Thyroid gland (tissue), 4 donors: ENCODE results near the gene ALPK1. TPM values are rescaled to one million over a fixed set of nuclear protein-coding genes. Genes with fewer than 3 reads are reported as not detected.
"Not testable (repeated sequence)": the region's sequence is repeated elsewhere in the genome, so short reads cannot be mapped to it uniquely, and the experiment has no call there.

Experiments used
- DNase-seq, 2 donors: peaks; one replicate each; pipeline ENCODE4 v3.0.0-alpha.2; 2019
- H3K27ac ChIP-seq, 3 donors: fragments of 200-600 bp; sonication (generic); 1 replicate in 2 of 3; 2 replicates in 1 of 3; pipeline ENCODE4 v1.5.1; 2016 to 2019; ENCODE audit warnings: mild to moderate bottlenecking in 1 of 3, moderate library complexity in 1 of 3
- H3K27me3 ChIP-seq: fragments of 200-600 bp; sonication (generic); one replicate; pipeline ENCODE4 v1.5.1; 2019
- H3K36me3 ChIP-seq, 2 donors: fragments of 200-600 bp; sonication (generic); one replicate each; pipeline ENCODE4 v1.5.1; 2016 to 2019
- H3K4me1 ChIP-seq, 2 donors: fragments of 200-600 bp; sonication (generic); one replicate each; pipeline ENCODE4 v1.5.1; 2017 to 2019
- H3K4me3 ChIP-seq, 3 donors: fragments of 200-600 bp; sonication (generic); replicated peaks in 1 of 3; 1 replicate in 2 of 3; 2 replicates in 1 of 3; pipeline ENCODE4 v1.5.1; 2016; ENCODE audit warnings: mild to moderate bottlenecking in 1 of 3
- H3K9me3 ChIP-seq: fragments of 200-600 bp; sonication (generic); one replicate; pipeline ENCODE4 v1.5.1; 2017
- POLR2A ChIP-seq, 2 donors: fragments of 450-650 bp; IDR thresholded peaks; one replicate each; pipeline ENCODE4 v1.6.1; 2017; ENCODE audit warnings: antibody characterized with exemption in 2 of 2, mild to moderate bottlenecking in 2 of 2, moderate library complexity in 1 of 2
- WGBS, 2 donors: methylation state at CpG; one replicate each; pipeline ENCODE4 v1.1.5; 2017; 5-methylcytosine and 5-hydroxymethylcytosine counted together
- intact Hi-C: fragments of 100-400 bp; cut with DNase I; formaldehyde crosslinking; loops from one replicate; pipeline ENCODE4 v1.15.1; 2023
- total RNA-seq, 4 donors: library from RNA; depleted of rRNA; stranded (reverse); fragments of >200 nt; gene quantifications; one replicate each; pipeline ENCODE4 v1.2.3, GENCODE V29; 2016
- TF ChIP-seq, protein P1 (sequence below), 6 experiments: fragments of 200-600 bp in 3 of 6; fragments of 450-650 bp in 3 of 6; sonication (generic) in 3 of 6; IDR thresholded peaks; one replicate each; pipeline ENCODE4 v1.5.1; 2016 to 2019; ENCODE audit warnings: antibody characterized with exemption in 6 of 6, mild to moderate bottlenecking in 2 of 6, inconsistent platforms in 1 of 6, moderate library complexity in 1 of 6

ALPK1 gene
- total RNA-seq, 4 donors from 2014 or later = 27.9 to 46.2 (median 32.7) TPM

DNA sequence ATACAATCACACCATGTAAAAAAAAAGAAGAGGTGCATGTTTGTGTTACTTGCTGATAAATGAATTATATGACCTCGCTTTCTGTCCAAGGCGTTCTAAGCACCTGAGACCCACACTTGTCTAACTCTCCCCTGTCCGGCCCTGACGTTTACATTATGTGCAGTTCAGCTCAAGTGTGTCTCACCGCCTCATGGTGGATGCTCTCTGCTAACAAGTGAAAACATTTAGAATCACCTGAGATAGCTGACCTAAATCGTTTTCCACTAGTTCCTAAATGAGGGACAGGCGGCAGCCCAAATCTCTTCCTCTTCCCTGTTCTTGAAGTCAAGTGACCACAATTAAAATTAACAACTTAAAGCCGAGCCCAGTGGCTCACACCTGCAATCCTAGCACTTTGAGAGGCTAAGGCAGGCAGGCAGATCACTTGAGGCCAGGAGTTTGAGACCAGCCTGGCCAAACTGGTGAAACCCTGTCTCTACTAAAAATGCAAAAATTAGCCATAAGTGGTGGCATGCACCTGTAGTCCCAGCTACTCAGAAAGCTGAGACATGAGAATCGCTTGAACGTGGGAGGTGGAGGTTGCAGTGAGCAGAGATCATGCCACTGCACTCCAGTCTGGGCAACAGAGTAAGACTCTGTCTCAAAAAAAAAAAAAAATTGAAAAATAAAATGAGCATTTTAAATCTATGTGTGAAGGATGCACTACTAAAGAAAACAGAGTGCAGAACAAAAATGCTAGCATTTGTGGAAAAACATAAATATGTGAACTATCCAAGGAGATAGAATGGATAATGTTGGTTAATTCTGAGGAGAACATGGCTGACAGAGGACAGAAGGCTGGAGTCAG, 7.5 kb upstream of the ALPK1 start:
- intact Hi-C loops = no loop called here
- WGBS, 2 donors = 78 to 82% methylated on average over 10 of the region's 10 CpGs
- Histone ChIP-seq H3K9me3 (no peaks in the 10 kb centered on the region), H3K4me3 (no peak overlapping the region), H3K4me1 (peaks cover 0 to 5% of the 10 kb centered on the region in 2 donors), H3K36me3 (no peaks in the 10 kb centered on the region), H3K27me3 (no peaks in the 10 kb centered on the region), H3K27ac (no peak overlapping the region)
- TF ChIP-seq, protein P1, sequence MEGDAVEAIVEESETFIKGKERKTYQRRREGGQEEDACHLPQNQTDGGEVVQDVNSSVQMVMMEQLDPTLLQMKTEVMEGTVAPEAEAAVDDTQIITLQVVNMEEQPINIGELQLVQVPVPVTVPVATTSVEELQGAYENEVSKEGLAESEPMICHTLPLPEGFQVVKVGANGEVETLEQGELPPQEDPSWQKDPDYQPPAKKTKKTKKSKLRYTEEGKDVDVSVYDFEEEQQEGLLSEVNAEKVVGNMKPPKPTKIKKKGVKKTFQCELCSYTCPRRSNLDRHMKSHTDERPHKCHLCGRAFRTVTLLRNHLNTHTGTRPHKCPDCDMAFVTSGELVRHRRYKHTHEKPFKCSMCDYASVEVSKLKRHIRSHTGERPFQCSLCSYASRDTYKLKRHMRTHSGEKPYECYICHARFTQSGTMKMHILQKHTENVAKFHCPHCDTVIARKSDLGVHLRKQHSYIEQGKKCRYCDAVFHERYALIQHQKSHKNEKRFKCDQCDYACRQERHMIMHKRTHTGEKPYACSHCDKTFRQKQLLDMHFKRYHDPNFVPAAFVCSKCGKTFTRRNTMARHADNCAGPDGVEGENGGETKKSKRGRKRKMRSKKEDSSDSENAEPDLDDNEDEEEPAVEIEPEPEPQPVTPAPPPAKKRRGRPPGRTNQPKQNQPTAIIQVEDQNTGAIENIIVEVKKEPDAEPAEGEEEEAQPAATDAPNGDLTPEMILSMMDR (IDR thresholded peaks at IDR 0.05) = no peak
- no peak for TF ChIP-seq POLR2A (IDR thresholded peaks at IDR 0.05)
- no peak for DNase-seq

DNA sequence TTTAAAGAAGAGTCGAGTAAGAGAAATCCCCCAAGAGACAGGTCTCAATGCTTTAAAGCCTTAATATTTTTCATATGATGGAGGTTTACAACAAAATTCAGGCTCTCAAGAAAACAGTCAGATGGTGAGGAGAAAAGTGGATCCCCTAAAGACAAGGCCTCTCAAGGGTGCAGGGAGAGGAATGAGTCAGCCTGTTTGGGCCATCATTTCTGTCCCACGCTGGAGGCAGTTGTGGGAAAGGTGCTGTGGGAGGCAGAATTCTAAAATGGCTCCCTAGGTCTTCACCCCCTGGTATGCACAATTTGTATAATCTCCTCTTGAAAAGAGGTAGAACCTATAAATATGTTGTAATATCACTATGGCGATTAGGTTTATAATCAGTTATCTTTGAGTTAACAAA, 6.8 kb upstream of the ALPK1 start:
- no peaks in the 10 kb centered on the region for H3K27me3 ChIP-seq
- TF ChIP-seq, protein P1 (IDR thresholded peaks at IDR 0.05) = no peak
- no peak for TF ChIP-seq POLR2A (IDR thresholded peaks at IDR 0.05)
- DNase-seq = no peak
- WGBS, 2 donors = 89% methylated on average over 3 of the region's 3 CpGs
- no peaks in the 10 kb centered on the region for H3K9me3 ChIP-seq
- H3K27ac ChIP-seq = no peak overlapping the region
- peaks cover 0 to 5% of the 10 kb centered on the region in 2 donors for H3K4me1 ChIP-seq
- H3K36me3 ChIP-seq = no peaks in the 10 kb centered on the region
- intact Hi-C loops = no loop called here
- no peak overlapping the region for H3K4me3 ChIP-seq

GRCh38 chr4:112299721-112300120, 2.6 kb downstream of the ALPK1 start:
- H3K27me3 ChIP-seq = no peaks in the 10 kb centered on the region
- DNase-seq = no peak
- no peak overlapping the region for H3K4me3 ChIP-seq
- 86 to 91% methylated on average over 4 of the region's 4 CpGs for WGBS, 2 donors
- peaks cover 0 to 26% of the 10 kb centered on the region in 2 donors for H3K4me1 ChIP-seq
- H3K27ac ChIP-seq = no peak overlapping the region
- H3K9me3 ChIP-seq = no peaks in the 10 kb centered on the region
- intact Hi-C loops = no loop called here
- no peak for TF ChIP-seq POLR2A (IDR thresholded peaks at IDR 0.05)
- TF ChIP-seq, protein P1 (IDR thresholded peaks at IDR 0.05) = no peak
- H3K36me3 ChIP-seq = no peaks in the 10 kb centered on the region

DNA sequence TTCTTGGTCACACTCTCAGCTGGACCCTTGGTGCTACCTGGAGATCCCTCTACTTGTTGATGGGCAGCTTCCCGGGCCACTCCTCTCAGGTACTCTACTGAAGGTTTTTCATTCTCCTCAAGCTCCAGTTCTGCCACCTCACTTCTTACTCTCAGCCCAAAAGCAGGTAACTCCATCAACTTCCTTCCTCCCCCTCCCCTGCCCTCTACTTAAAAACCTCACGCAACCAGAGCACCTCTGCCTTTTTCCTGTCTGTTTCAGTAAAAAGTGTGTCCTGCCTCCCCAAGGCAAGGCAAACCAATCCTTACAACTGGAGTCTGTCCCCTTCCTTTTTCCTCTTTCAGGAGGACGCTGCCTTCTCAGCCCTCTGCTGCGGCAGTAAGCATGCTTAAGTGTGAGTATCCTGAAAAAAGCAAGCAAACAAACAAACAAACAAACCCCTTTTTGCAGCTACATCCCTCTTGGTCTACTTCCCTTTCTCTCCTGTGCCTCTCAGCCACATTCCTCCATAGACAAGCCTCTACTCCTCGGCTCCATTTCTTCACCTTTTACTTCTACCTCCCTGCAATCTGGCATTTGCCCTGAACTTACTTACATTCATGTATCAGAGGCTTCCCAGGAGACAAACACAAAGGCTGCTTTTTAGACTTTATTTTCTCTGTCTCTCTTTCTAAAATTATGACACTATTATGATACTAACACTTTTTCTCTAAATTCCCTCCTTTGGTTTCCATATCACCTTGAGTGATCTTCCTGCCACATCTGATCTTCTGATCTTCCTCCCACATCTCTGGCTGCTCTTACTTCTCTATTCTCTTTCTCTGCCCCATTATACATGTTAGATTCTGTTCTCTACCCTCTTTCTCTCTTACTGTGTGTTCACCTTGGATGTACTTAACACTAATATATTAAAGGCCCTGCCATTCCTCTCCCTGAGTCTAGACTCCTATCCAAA, 5.4 kb downstream of the ALPK1 start:
- DNase-seq = no peak
- Histone ChIP-seq H3K4me3 (no peak overlapping the region), H3K27me3 (no peaks in the 10 kb centered on the region), H3K27ac (no peak overlapping the region), H3K36me3 (no peaks in the 10 kb centered on the region), H3K4me1 (peaks cover 0 to 21% of the 10 kb centered on the region in 2 donors), H3K9me3 (no peaks in the 10 kb centered on the region)
- 78 to 83% methylated on average over 5 of the region's 5 CpGs for WGBS, 2 donors
- intact Hi-C loops = no loop called here
- TF ChIP-seq, protein P1 (IDR thresholded peaks at IDR 0.05) = no peak
- no peak for TF ChIP-seq POLR2A (IDR thresholded peaks at IDR 0.05)

GRCh38 chr4:112305477-112305876, 8.3 kb downstream of the ALPK1 start:
- DNase-seq, H3K27me3 ChIP-seq, H3K36me3 ChIP-seq, H3K4me1 ChIP-seq, intact Hi-C loops, H3K9me3 ChIP-seq, H3K27ac ChIP-seq, H3K4me3 ChIP-seq: not testable (repeated sequence)
- 58 to 77% methylated on average over 3 of the region's 3 CpGs for WGBS, 2 donors

GRCh38 chr4:112309263-112309791, 12.2 kb downstream of the ALPK1 start:
- 22 to 48% methylated on average over 10 to 12 of the region's 12 CpGs for whole genome bisulfite sequencing, 2 donors

More at GRCh38 chr4:112309263-112309791, 12.2 kb downstream of the ALPK1 start:
- DNase-seq, H3K9me3 ChIP-seq, H3K27ac ChIP-seq, H3K27me3 ChIP-seq, H3K4me3 ChIP-seq, intact Hi-C loops, H3K4me1 ChIP-seq, H3K36me3 ChIP-seq: not testable (repeated sequence)
